Muscle layer of duodenum (tissue), 2 donors: ENCODE results near the gene UBASH3B.
"Not testable (repeated sequence)": the region's sequence is repeated elsewhere in the genome, so short reads cannot be mapped to it uniquely, and the experiment has no call there.

ENCODE experiments used
- H3K27ac ChIP-seq: one replicate; pipeline ENCODE4 v1.7.0; 2013; ENCODE audit warnings: mild to moderate bottlenecking, low read length
- H3K27me3 ChIP-seq: one replicate; pipeline ENCODE4 v1.7.0; 2013; ENCODE audit warnings: low read depth, mild to moderate bottlenecking, control low read depth, low read length
- H3K36me3 ChIP-seq, 2 donors: one replicate each; pipeline ENCODE4 v1.7.0; 2013; ENCODE audit warnings: low read length in 2 of 2, control low read depth in 1 of 2, mild to moderate bottlenecking in 1 of 2; ENCODE audit not compliant: insufficient read depth in 2 of 2, control insufficient read depth in 1 of 2
- H3K4me1 ChIP-seq, 2 donors: one replicate each; pipeline ENCODE4 v1.7.0; 2013; ENCODE audit warnings: low read length in 2 of 2, mild to moderate bottlenecking in 2 of 2, control low read depth in 1 of 2, moderate library complexity in 1 of 2; ENCODE audit not compliant: insufficient read depth in 2 of 2, control insufficient read depth in 1 of 2
- H3K4me3 ChIP-seq, 2 donors: one replicate each; pipeline ENCODE4 v1.7.0; 2013; ENCODE audit warnings: low read length in 2 of 2, low read depth in 1 of 2, mild to moderate bottlenecking in 1 of 2
- H3K9me3 ChIP-seq, 2 donors: one replicate each; pipeline ENCODE4 v1.7.0; 2013; ENCODE audit warnings: low read length in 2 of 2, control low read depth in 1 of 2, mild to moderate bottlenecking in 1 of 2; ENCODE audit not compliant: control insufficient read depth in 1 of 2
- donor health status: healthy.

Gene UBASH3B

GRCh38 chr11:122851366-122851966 lies 195.9 kb downstream of the UBASH3B start:
- H3K9me3 ChIP-seq: no peaks in the 10 kb centered on the region
- no peaks in the 10 kb centered on the region for H3K27me3 ChIP-seq
- H3K4me1 ChIP-seq: no peaks in the 10 kb centered on the region
- no peak overlapping the region for H3K4me3 ChIP-seq
- no peaks in the 10 kb centered on the region for H3K36me3 ChIP-seq
- H3K27ac ChIP-seq: no peak overlapping the region

GRCh38 chr11:122852074-122852795 lies 196.7 kb downstream of the UBASH3B start:
- H3K4me3 ChIP-seq: no peak overlapping the region
- H3K9me3 ChIP-seq: no peaks in the 10 kb centered on the region
- no peaks in the 10 kb centered on the region for H3K36me3 ChIP-seq
- H3K4me1 ChIP-seq: no peaks in the 10 kb centered on the region
- no peaks in the 10 kb centered on the region for H3K27me3 ChIP-seq
- no peak overlapping the region for H3K27ac ChIP-seq

- H3K4me3 ChIP-seq: no peak overlapping the region
- no peaks in the 10 kb centered on the region for H3K4me1 ChIP-seq
- no peak overlapping the region for H3K27ac ChIP-seq
- H3K27me3 ChIP-seq: no peaks in the 10 kb centered on the region
- H3K36me3 ChIP-seq: no peaks in the 10 kb centered on the region
- no peaks in the 10 kb centered on the region for H3K9me3 ChIP-seq
Measured at GRCh38 chr11:122852796-122853160, 197.3 kb downstream of the UBASH3B start.

- no peaks in the 10 kb centered on the region for H3K9me3 ChIP-seq
- H3K4me1 ChIP-seq: no peaks in the 10 kb centered on the region
- H3K4me3 ChIP-seq: no peak overlapping the region
- no peaks in the 10 kb centered on the region for H3K36me3 ChIP-seq
- H3K27me3 ChIP-seq: no peaks in the 10 kb centered on the region
- H3K27ac ChIP-seq: no peak overlapping the region
Measured at GRCh38 chr11:122853261-122853660, 197.7 kb downstream of the UBASH3B start.

- no peak overlapping the region for H3K4me3 ChIP-seq
- H3K27me3 ChIP-seq: no peaks in the 10 kb centered on the region
- no peaks in the 10 kb centered on the region for H3K9me3 ChIP-seq
- no peaks in the 10 kb centered on the region for H3K4me1 ChIP-seq
- no peaks in the 10 kb centered on the region for H3K36me3 ChIP-seq
- H3K27ac ChIP-seq: no peak overlapping the region
Measured at GRCh38 chr11:122853971-122854446, 198.5 kb downstream of the UBASH3B start.

GRCh38 chr11:122861631-122862030 lies 206.1 kb downstream of the UBASH3B start:
- H3K36me3 ChIP-seq: no peaks in the 10 kb centered on the region
- H3K4me1 ChIP-seq: no peaks in the 10 kb centered on the region
- H3K27me3 ChIP-seq: peaks cover 4% of the 10 kb centered on the region
- no peak overlapping the region for H3K4me3 ChIP-seq
- no peaks in the 10 kb centered on the region for H3K9me3 ChIP-seq
- H3K27ac ChIP-seq: no peak overlapping the region

GRCh38 chr11:122862091-122862490 lies 206.6 kb downstream of the UBASH3B start:
- peaks cover 4% of the 10 kb centered on the region for H3K27me3 ChIP-seq
- H3K36me3 ChIP-seq: no peaks in the 10 kb centered on the region
- H3K27ac ChIP-seq: no peak overlapping the region
- H3K4me3 ChIP-seq: no peak overlapping the region
- H3K4me1 ChIP-seq: no peaks in the 10 kb centered on the region
- no peaks in the 10 kb centered on the region for H3K9me3 ChIP-seq

- not testable (repeated sequence) for H3K4me1 ChIP-seq, H3K4me3 ChIP-seq, H3K36me3 ChIP-seq, H3K9me3 ChIP-seq, H3K27ac ChIP-seq, H3K27me3 ChIP-seq
Measured at GRCh38 chr11:122863154-122863553, 207.6 kb downstream of the UBASH3B start.

GRCh38 chr11:122863704-122864326 lies 208.3 kb downstream of the UBASH3B start:
- no peaks in the 10 kb centered on the region for H3K9me3 ChIP-seq
- peak overlapping the region; percentile 11 for H3K27ac ChIP-seq
- H3K27me3 ChIP-seq: peaks cover 4% of the 10 kb centered on the region
- peak overlapping the region in 1 of 2 donors; percentile 27 for H3K4me3 ChIP-seq
- H3K36me3 ChIP-seq: no peaks in the 10 kb centered on the region
- H3K4me1 ChIP-seq: no peaks in the 10 kb centered on the region
